Neural progenitor cell (in vitro differentiated cells): ENCODE results near the gene ERGIC1. TPM values are rescaled to one million over a fixed set of nuclear protein-coding genes. Genes with fewer than 3 reads are reported as not detected.

ENCODE experiments used
- DNase-seq: peaks from one replicate; pipeline ENCODE4 v3.0.0-alpha.2; 2016; ENCODE audit warnings: low spot score
- H2AFZ ChIP-seq: fragments of 200-600 bp; sonication (generic); replicated peaks from 2 replicates; pipeline ENCODE4 v1.6.1; 2016; ENCODE audit warnings: antibody characterized with exemption
- H3F3A ChIP-seq: fragments of 200-600 bp; sonication (generic); 2 replicates; pipeline ENCODE4 v1.6.1; 2016; ENCODE audit warnings: antibody characterized with exemption, low read depth
- H3K27ac ChIP-seq: fragments of 200-600 bp; sonication (generic); 2 replicates; pipeline ENCODE4 v1.5.1; 2016; ENCODE audit warnings: mild to moderate bottlenecking
- H3K27me3 ChIP-seq: fragments of 200-600 bp; sonication (generic); 2 replicates; pipeline ENCODE4 v1.6.1; 2016; ENCODE audit warnings: mild to moderate bottlenecking, moderate library complexity
- H3K36me3 ChIP-seq: fragments of 200-600 bp; sonication (generic); 2 replicates; pipeline ENCODE4 v1.5.1; 2016
- H3K4me1 ChIP-seq: fragments of 200-600 bp; sonication (generic); 2 replicates; pipeline ENCODE4 v1.6.1; 2016; ENCODE audit warnings: mixed run types
- H3K4me2 ChIP-seq: fragments of 200-600 bp; sonication (generic); 2 replicates; pipeline ENCODE4 v1.6.1; 2016
- H3K4me3 ChIP-seq: fragments of 200-600 bp; sonication (generic); 2 replicates; pipeline ENCODE4 v1.5.1; 2016
- H3K79me2 ChIP-seq: fragments of 200-600 bp; sonication (generic); 2 replicates; pipeline ENCODE4 v1.6.1; 2016; ENCODE audit warnings: low read depth
- H3K9ac ChIP-seq: fragments of 200-600 bp; sonication (generic); 2 replicates; pipeline ENCODE4 v1.6.1; 2016
- H3K9me3 ChIP-seq: fragments of 200-600 bp; sonication (generic); 2 replicates; pipeline ENCODE4 v1.5.1; 2016; ENCODE audit warnings: low read depth
- H4K20me1 ChIP-seq: fragments of 200-600 bp; sonication (generic); 2 replicates; pipeline ENCODE4 v1.6.1; 2016; ENCODE audit warnings: low read depth
- H3K27ac Mint-ChIP-seq: 3 replicates; pipeline ENCODE4 v1.8.0; 2021; ENCODE audit warnings: mixed read lengths
- H3K27me3 Mint-ChIP-seq: 2 replicates; pipeline ENCODE4 v1.8.0; 2022; ENCODE audit warnings: low read depth, mild to moderate bottlenecking, inconsistent platforms, moderate library complexity, mixed read lengths; ENCODE audit not compliant: insufficient read depth
- H3K36me3 Mint-ChIP-seq: 3 replicates; pipeline ENCODE4 v1.8.0; 2021; ENCODE audit warnings: mixed read lengths
- H3K4me1 Mint-ChIP-seq: 3 replicates; pipeline ENCODE4 v1.8.0; 2021; ENCODE audit warnings: mixed read lengths
- H3K4me3 Mint-ChIP-seq: 3 replicates; pipeline ENCODE4 v1.8.0; 2021; ENCODE audit warnings: mild to moderate bottlenecking, moderate library complexity, mixed read lengths
- H3K9me3 Mint-ChIP-seq: 3 replicates; pipeline ENCODE4 v1.8.0; 2020; ENCODE audit warnings: mixed read lengths
- EZH2phosphoT487 ChIP-seq: fragments of 200-600 bp; sonication (generic); IDR thresholded peaks from 2 replicates; pipeline ENCODE4 v1.6.1; 2017; ENCODE audit warnings: antibody characterized with exemption
- total RNA-seq: library from RNA; depleted of rRNA; stranded (reverse); fragments of >200 nt; gene quantifications from 2 replicates; pipeline ENCODE4 v1.2.3, GENCODE V29; 2015; ENCODE audit warnings: low replicate concordance
- TF ChIP-seq, protein P1 (sequence below): fragments of 200-600 bp; sonication (generic); IDR thresholded peaks from 2 replicates; pipeline ENCODE4 v1.5.1; 2017; ENCODE audit warnings: antibody characterized with exemption, mild to moderate bottlenecking

ERGIC1 gene
- total RNA-seq, 1 donor from 2014 or later = 28.7 TPM

DNA sequence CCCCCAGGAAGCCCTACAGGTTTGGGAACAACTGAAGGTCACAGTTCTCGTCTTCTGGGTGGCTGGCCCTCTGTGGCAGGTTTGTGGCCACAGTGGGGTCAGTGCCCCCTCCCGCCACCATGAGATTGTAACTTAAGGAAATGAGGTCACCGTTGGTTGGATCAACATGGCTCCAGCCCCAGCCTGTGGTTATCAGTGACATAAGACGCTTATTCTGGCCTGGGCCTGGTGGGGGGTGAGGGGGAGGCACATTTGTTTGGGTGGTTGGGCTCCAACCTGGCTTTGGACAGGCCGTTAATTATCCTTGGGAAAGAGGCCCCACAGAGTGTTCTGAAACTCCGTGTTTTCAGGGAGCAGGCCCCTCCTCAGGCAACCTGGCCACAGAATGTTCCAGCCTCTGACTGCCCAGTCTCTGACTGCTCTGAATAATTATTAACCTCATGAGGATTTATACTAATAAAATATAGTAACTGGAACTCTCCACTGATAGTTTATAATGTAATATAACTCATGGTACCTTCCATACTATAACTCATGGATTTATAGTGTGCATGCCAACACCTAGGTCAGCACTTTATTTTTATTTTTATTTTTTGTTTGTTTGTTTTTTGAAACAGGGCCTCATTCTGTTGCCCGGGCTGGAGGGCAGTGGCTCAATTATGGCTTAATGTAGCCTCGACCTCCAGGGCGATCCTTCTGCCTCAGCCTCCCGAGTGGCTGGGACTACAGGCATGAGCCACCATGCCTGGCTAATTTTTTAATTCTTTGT is 67.1 kb downstream of the ERGIC1 start:
- Histone ChIP-seq H3K9ac (no peak overlapping the region), H3K4me1 (peaks cover 21% of the 10 kb centered on the region), H2AFZ (no peak overlapping the region), H3K4me2 (no peak overlapping the region), H3K9me3 (no peaks in the 10 kb centered on the region), H3K36me3 (no peaks in the 10 kb centered on the region), H3K27ac (no peak overlapping the region), H3F3A (peaks cover 19% of the 10 kb centered on the region), H4K20me1 (peaks cover 41% of the 10 kb centered on the region), H3K27me3 (no peaks in the 10 kb centered on the region), H3K79me2 (no peaks in the 10 kb centered on the region), H3K4me3 (no peak overlapping the region)
- no peaks in the 10 kb centered on the region for H3K9me3 Mint-ChIP-seq
- no peak overlapping the region for H3K27ac Mint-ChIP-seq
- peaks cover 2% of the 10 kb centered on the region for H3K27me3 Mint-ChIP-seq
- peaks cover 31% of the 10 kb centered on the region for H3K4me1 Mint-ChIP-seq
- TF ChIP-seq, protein P1, sequence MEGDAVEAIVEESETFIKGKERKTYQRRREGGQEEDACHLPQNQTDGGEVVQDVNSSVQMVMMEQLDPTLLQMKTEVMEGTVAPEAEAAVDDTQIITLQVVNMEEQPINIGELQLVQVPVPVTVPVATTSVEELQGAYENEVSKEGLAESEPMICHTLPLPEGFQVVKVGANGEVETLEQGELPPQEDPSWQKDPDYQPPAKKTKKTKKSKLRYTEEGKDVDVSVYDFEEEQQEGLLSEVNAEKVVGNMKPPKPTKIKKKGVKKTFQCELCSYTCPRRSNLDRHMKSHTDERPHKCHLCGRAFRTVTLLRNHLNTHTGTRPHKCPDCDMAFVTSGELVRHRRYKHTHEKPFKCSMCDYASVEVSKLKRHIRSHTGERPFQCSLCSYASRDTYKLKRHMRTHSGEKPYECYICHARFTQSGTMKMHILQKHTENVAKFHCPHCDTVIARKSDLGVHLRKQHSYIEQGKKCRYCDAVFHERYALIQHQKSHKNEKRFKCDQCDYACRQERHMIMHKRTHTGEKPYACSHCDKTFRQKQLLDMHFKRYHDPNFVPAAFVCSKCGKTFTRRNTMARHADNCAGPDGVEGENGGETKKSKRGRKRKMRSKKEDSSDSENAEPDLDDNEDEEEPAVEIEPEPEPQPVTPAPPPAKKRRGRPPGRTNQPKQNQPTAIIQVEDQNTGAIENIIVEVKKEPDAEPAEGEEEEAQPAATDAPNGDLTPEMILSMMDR = no peak
- H3K4me3 Mint-ChIP-seq = no peak overlapping the region
- peaks cover 3% of the 10 kb centered on the region for H3K36me3 Mint-ChIP-seq
- DNase-seq = no peak

DNA sequence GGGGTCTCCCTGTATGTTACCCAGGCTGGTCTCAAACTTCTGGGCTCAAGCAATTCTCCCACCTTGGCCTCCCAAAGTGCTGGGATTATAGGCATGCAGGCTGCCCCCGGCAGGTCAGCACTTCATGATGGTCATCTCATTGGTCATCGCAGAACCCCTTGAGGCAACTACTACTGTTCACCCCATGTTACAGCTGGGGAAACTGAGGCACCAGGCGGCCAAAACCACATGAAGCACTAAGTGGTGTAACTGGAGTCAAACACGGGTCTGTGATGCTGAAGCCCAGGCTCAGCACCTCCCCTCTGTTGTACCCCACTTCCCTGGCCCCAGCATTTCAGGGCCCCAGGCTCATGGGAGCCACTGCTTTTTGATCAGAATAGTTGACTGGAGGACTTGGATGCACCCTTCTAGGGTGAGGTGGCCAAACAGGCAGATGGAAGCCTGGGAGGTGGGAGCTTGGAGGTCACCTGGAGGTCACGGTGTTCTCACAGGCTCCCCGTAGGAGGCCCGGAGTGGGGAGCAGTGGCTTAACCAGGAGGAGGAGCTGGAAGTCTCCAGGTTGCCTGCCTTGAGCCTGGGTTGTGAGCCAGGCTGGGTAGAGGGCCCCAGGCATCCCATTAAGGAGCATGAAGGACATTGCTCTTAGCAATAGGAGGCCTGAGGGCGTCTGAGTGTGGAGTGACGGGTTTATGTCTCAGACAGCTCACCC is 67.9 kb downstream of the ERGIC1 start:
- no peak overlapping the region for H3K4me2 ChIP-seq

DNA sequence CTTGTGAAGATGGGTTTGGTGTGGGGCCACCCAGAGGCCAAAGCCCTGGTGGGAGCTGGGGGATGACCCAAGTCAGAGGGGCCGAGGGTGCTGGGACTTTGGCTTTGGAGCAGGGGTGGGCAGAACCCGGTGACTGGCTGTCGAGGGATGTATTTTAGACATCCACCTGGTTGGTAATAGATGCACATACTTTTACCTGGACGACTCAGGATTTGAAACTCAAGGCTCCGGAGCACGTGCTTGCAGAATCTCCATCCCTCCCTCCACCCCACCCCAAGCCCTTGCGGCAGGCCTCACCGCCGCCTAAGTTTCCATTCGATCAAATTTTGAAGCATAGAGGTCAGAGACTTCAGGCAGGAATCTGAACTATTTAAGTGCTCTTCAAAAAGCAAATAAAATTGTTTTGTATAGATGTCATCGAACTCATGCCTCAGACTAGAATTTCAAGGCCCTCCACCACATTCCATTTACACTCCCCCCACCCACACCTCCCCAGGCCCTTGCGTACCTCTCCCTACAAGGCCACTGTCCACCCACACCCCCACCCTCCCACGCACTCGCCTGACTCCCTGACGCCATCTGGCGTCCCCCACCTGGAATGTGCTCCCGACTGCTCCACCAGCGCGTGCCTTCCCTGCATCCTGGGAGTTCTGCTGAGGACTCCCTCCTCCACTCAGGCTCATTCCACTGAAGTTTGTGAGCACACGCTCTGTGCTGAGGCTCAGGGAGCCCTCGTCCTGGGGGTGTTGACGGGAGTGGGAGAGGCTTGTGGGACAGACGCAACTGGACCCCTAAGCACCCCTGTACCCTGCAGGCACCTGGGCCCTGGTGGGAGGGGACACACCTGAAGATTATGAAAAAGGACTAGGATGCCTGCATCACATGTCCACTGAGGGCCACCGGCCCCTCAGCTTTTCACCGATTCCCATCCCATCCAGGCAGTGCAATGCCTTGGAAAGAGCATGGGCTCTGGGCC is 68.7 kb downstream of the ERGIC1 start:
- Mint-ChIP-seq H3K4me1 (peaks cover 21% of the 10 kb centered on the region), H3K4me3 (no peak overlapping the region), H3K27me3 (peaks cover 2% of the 10 kb centered on the region), H3K27ac (no peak overlapping the region), H3K9me3 (no peaks in the 10 kb centered on the region), H3K36me3 (peaks cover 3% of the 10 kb centered on the region)
- Histone ChIP-seq H3K79me2 (no peaks in the 10 kb centered on the region), H3K27me3 (no peaks in the 10 kb centered on the region), H3K4me3 (no peak overlapping the region), H3F3A (peaks cover 8% of the 10 kb centered on the region), H3K4me1 (peaks cover 22% of the 10 kb centered on the region), H3K36me3 (no peaks in the 10 kb centered on the region), H3K9me3 (no peaks in the 10 kb centered on the region), H3K4me2 (no peak overlapping the region), H2AFZ (no peak overlapping the region), H4K20me1 (peaks cover 25% of the 10 kb centered on the region), H3K9ac (no peak overlapping the region), H3K27ac (no peak overlapping the region)
- TF ChIP-seq, protein P1 = peak; percentile 58
- no peak for TF ChIP-seq EZH2phosphoT487
- peak; percentile 61 for DNase-seq

More for the DNA sequence above, 67.9 kb downstream of the ERGIC1 start:
- Histone ChIP-seq H3F3A (peaks cover 17% of the 10 kb centered on the region), H3K27ac (no peak overlapping the region), H3K4me1 (peaks cover 27% of the 10 kb centered on the region), H3K9me3 (no peaks in the 10 kb centered on the region), H4K20me1 (peaks cover 33% of the 10 kb centered on the region), H3K36me3 (no peaks in the 10 kb centered on the region), H2AFZ (no peak overlapping the region), H3K27me3 (no peaks in the 10 kb centered on the region), H3K79me2 (no peaks in the 10 kb centered on the region), H3K9ac (no peak overlapping the region), H3K4me3 (no peak overlapping the region)
- Mint-ChIP-seq H3K27me3 (peaks cover 2% of the 10 kb centered on the region), H3K4me1 (peaks cover 29% of the 10 kb centered on the region), H3K27ac (no peak overlapping the region), H3K4me3 (no peak overlapping the region), H3K9me3 (no peaks in the 10 kb centered on the region), H3K36me3 (peaks cover 3% of the 10 kb centered on the region)
- DNase-seq = no peak
- TF ChIP-seq, protein P1 = no peak
